GM18499 (cell line): ENCODE results near the gene ASPG.

Source experiments
- ATAC-seq: cut with Tn5 transposase; IDR thresholded peaks from one replicate; pipeline ENCODE4 v1.9.1; 2021; ENCODE audit warnings: moderate number of reproducible peaks; ENCODE audit not compliant: insufficient read depth, unreplicated experiment

The ASPG gene

GRCh38 chr14:104073764-104074163 is 11.7 kb upstream of the ASPG start:
- no peak for ATAC-seq

GRCh38 chr14:104075530-104076151 is 9.9 kb upstream of the ASPG start:
- no peak for ATAC-seq

GRCh38 chr14:104076743-104077142 is 8.8 kb upstream of the ASPG start:
- ATAC-seq, result no peak

GRCh38 chr14:104078031-104078455 is 7.5 kb upstream of the ASPG start:
- peak; percentile 67 for ATAC-seq

- ATAC-seq, result no peak
Observed at GRCh38 chr14:104080376-104081260, 4.9 kb upstream of the ASPG start.

- no peak for ATAC-seq
Observed at GRCh38 chr14:104081261-104081835, 4.2 kb upstream of the ASPG start.

GRCh38 chr14:104081951-104082464 is 3.5 kb upstream of the ASPG start:
- ATAC-seq, result no peak

GRCh38 chr14:104082807-104083206 is 2.7 kb upstream of the ASPG start:
- no peak for ATAC-seq

- no peak for ATAC-seq
Observed at GRCh38 chr14:104084251-104085002, 1.1 kb upstream of the ASPG start.

GRCh38 chr14:104085889-104086201 is 345 bp downstream of the ASPG start:
- ATAC-seq, result no peak

GRCh38 chr14:104086210-104086660 is 735 bp downstream of the ASPG start:
- no peak for ATAC-seq

GRCh38 chr14:104086661-104087461 is 1.4 kb downstream of the ASPG start:
- ATAC-seq, result no peak

GRCh38 chr14:104087505-104087904 is 2.0 kb downstream of the ASPG start:
- no peak for ATAC-seq

- ATAC-seq, result no peak
Observed at GRCh38 chr14:104087981-104088850, 2.7 kb downstream of the ASPG start.

- ATAC-seq, result no peak
Observed at GRCh38 chr14:104090071-104090748, 4.7 kb downstream of the ASPG start.

GRCh38 chr14:104091061-104091926 is 5.8 kb downstream of the ASPG start:
- ATAC-seq, result no peak
